Inflammatory macrophage (primary cell): Measurements from ENCODE around the gene KRT79.

Experiments used
- DNase-seq, 2 donors: peaks; one replicate each; pipeline ENCODE4 v3.0.0-alpha.2; 2020 to 2022

KRT79 gene

DNA sequence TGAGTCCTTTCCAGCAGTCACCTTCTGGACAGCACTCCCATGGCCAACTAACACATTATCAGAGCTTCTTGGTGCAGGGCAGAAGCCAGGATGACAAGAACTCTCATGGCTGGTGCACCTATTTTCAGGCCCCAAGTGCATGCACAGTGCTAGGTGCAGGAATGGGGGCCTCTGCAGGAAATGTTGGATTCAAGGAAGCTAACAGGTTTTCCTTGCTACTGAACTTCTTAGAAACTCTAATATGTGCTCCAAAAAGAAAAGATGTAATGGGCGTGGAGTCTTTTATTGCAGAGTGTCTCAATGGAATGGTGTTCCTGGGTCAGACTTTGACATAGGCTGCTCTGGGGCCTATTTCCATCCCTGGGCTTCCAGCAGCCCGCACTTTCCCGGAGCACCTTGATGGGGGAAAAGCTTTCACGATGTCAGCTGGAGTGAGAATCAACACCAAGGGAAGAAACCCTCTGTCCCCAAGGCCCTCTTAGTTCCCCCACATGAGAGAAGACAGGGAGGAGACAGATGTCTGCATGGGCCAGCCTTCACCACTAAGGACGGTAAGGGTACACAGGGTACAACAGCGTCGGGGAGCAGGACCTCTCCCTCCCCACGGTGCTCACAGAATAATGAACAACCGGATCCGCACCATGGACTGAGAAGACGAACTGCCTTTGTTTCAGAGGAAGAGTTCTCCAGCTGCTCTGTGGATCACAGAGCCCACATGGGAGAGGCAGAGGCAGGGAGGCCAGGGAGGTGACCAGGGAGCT, 45.1 kb downstream of the KRT79 start:
- no peak for DNase-seq

DNA sequence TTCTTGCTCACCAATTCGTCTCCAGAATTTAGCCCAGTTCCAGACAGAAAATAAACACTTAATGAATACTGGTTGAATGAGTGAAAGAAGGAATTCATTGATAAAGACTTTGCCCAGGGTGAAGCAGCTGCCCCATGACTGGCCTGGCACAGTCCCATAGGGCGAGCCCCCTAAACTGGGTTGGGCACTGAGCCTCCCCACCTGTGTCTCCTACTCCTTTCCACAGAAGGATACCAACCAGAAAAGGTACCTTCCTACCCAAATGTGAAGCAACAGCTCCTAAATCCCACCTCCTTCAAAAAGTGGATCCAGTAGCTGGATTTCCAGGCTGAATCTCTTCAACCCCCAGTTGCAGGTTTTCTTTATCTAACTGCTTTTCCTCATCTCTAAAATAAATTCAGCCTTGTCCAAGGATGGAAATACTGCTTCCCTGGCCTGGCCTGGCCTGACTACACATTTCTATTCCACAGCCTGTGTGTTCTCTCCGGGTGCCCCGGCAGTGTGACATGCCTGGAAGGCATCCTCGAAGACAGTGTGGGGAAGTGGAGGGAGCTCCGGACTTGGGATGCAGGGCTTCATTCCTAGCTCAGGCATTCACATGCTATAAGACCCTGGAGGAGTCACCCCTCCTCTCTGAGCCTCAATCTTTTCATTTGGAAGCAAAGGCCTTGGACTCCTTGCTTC, 45.8 kb downstream of the KRT79 start:
- no peak for DNase-seq

DNA sequence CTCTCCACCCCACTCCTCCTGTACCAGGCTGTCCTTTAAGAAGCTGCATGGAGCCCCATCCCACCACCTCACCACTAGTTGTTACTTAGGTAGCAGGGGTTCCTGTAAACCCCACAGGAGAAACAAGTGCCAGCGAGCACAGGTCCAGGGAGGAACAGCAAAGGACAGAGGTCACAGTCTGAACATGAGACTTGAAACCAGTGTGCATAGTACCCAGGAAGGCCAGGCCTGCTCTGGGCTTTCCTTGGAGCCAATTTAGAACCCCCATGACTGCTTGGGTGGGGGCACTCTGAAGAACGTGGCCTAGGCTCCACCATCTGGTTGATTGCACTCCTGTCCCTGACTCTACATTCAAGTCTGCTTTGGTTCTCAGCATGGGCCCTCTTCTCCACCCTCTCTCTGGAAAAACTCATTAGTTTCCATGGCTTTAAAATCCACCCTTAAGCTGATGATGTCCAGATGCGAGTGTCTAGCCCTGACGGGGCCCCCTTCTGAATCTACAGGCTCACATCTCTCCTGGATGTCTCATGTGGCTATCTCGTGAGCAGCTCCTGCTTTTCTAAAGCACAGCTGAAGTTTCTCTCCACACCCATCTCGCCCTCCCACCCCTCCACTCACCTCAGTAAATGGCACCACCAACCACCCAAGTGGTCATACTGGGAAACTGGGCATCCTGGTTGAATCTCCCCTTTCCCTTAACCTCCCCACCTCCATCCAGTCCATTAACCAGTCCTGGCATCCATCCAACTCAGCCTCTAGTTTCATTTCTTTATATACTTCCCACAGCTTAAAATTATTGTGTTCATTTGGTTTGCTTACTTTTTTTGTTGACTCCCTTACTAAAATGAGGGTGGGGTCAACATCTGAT, 46.6 kb downstream of the KRT79 start:
- DNase-seq = no peak

DNA sequence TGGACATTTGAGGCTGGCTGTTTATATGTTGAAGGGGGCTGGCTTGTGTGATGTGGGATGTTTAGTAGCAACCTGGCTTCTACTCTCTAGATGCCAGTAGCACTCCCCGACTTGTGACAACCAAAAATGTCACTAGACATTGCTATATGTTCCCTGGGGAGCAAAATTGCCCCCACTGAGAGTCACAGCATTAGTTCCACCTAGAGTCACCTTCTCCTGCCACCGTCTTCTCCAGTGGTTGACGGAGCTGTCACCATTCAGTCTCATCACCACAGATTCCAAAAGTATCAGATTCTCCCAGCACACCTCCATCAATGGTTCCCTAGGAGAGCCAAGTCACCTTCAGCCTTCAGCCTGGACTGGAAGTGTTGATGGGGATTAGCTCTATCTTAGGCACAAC, 49.2 kb downstream of the KRT79 start:
- no peak for DNase-seq

DNA sequence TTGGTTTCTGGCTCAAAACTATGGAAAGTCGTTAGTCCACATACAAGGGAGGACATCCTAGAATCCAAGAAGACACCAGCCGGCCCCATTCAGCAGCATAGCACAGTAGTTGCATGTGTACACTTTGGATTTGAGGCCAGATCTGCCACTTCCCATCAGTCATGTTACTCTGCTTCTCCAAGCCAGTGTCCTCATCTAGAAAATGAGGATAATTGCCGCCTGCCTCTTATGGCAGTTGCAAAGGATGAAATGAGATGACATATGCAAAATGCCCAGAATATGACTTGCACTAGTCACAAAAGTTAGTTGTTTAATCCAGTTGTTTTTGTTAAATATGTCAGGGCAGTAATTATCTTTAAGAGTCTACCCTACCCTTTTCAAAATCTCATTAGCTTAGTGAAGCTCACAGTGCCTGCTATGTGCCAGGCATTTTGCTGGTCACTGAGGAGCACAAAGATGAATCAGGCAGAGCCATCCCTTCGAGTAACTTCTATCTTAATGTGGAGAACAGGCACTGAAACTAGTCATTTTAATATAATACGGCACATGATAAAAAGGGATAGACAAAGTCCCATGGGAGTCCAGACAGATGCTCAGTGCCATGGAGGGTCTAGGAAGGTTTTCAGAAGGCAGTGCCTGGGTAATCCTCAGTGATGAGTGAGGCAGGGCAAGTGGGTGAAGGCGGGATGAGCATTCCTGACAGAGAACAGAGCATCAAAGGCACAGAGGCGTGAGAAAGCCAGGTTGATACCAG, 50.4 kb downstream of the KRT79 start:
- DNase-seq = no peak

DNA sequence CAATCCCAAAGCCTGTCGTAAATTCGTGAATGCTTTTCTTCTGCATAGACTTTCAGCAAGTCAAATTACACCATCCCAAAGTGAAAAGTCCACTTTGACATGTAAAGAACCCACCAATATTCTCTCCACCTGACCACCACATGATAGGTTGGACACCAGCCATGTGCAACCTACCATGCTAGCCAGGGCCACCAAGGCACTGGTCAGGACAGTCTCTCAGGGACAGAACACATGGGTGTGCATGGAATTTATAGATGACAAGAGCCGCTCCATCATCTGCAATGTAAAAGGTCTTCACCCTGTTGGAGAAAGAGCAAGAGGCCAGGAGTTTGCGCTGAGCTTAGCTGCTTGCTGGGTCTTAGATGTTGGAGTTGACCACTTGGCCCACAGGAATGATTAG, 51.6 kb downstream of the KRT79 start:
- DNase-seq = no peak

DNA sequence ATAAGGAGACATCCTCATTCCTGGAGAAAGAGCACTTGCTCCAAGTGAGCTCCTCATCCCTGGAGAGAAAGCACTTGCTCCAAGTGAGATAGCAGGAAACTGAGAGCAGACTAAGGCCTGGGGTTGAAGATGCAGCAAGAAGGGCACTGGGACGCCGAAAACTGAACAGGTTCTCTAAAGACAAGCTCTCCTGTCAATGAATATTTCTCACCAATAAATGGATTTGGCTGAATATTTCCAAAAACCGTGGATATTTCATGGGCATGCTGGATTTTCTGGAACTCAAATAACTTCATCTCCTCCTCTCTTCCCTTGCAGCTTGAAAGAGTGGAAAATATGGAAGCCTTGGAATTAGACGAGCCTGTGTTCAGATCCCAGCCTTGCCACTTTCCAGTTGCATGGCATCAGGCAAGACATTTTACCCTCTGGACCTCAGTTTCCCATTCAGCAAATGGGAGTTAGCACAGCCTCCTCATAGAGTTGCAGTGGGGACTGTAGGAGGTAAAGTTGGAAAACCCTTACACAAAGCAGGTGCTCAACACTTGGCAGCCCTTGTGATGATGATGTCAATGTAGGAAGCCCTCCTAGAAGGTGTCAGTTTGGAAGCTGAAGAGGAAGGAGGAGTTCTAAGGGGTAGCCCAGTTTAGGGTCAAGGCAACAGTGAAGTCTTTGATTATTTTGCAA, 52.6 kb downstream of the KRT79 start:
- DNase-seq = no peak

DNA sequence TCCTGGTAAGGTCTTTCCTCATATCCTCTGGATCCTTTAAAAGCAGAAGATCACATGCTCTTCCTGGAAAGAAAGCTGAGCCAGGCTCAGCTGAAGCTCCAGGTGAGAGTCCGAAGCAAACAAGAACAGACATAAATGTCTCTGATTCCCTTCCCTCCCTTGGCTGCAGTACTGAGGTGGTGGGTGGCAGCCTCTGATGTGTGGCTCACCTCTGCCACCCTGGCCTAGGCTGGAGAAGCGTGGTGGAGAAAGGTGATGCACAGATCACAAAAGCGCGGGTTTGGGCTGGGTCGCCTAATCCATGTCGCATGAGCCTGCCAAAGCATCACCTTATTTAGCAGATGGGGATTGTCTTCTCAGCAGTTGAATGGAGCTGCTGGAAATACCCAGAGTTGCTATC, 54.2 kb downstream of the KRT79 start:
- DNase-seq = no peak

DNA sequence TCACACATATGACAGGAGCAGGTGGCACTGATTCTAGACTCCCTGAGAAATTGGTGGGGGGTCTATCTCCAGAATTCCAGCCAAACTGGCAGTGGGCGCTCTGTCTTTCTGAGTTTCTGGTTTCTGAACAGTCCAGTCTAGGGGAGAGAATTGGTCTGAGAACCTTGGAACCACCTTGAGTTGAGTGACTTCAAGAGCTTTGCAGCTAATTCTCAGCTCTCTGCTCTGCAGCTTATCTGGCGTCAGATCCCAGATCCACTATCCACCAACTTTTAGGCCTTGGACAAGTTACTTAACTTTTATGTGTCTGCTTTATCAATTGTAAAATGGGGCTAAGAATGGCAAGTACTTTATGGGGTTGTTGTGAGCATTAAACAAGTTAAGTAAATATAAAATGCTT, 55.3 kb downstream of the KRT79 start:
- no peak for DNase-seq

DNA sequence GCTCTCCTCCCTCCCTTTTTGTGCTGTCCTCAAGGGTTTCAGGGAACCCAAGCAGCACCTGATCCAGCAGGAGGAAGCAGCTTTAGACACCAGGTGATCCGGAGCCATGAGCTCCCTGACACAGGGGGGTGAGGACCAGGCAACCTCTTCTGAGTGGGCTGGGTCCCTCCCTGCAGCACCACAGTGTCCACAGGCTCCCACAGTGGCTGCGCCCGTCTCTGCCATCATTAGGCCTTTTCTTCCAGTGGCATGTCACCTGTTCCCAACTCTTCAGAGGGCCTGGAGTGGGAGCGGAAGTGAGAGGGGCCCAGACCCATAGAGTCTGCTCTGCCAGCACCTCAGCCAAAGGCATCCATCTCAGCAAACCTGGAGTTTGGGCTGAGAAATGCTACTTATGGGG, 56.5 kb downstream of the KRT79 start:
- DNase-seq = no peak

DNA sequence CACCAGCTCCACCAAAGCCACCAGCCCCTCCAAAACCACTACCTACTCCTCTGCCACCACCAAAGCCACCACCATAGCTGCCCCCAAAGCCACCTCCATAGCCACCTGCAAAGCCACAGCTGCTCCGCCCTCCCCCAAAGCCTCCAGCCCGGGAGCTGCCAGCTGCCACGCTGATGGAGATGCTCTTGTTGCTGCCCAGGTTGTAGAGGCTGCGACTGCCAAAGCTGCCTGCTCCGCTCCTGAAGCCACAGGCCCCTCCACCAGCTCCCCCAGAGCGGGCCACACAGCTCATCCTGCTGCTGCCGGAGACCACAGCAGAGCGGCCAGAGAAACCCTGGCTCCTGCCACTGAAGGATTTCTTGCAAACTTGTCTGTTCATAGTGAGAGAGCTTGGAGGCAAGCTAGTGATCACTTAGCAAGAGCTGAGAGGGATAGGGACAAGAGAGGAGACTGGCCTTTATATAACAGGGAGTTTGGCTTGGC, 57.2 kb downstream of the KRT79 start, which contains the start of gene KRT76:
KRT76 (minus strand) TSS at position 433 of the 483 bp plus-strand sequence; CDS start at position 379, 54 bp downstream.
- no peak for DNase-seq

DNA sequence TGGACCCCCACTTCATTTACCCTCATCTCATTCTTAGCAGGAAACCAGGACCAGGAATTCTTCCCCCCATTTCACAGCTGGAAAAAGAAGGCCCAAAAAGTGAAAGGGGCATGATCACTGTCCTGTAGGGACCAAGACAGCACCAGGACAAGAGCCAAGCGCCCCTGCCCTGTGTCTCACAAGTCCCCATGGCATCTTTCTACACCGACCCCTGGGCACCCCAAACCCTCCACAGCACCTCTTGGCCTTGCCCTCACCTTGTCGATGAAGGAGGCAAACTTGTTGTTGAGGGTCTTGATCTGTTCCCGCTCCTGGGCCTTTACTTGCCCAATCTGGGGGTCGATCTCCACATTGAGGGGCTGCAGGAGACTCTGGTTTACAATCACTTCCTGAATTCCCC, 57.7 kb downstream of the KRT79 start:
- no peak for DNase-seq

DNA sequence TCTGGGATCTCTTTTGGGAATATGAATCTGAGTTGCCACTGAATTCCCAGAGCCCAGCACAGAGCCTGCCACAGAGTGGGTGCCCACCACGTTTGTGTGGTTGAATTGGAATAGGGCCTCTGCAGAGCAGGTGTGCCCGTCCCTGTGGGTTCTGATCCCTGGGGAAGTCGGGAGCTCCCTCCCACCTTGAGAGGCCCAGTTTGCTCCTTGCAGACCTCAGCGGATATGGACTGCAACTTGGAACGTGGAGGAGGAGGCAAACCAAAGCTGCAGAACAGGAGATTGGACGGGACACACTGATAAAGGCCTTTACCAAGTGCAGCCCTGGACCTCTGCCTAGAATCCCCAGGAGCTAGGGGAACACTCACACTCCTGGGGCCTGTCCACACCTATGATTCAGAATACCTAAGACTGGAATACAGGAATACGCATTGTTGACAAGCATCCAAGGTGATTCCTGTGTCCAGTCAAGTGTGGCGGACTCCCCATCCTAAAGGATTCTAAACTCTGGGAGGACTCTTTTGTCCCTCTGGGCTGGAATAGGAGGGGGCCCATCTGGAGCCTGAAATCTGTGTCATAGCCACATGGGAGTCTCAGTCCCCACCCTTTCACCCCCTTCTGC, 59.4 kb downstream of the KRT79 start:
- no peak for DNase-seq

DNA sequence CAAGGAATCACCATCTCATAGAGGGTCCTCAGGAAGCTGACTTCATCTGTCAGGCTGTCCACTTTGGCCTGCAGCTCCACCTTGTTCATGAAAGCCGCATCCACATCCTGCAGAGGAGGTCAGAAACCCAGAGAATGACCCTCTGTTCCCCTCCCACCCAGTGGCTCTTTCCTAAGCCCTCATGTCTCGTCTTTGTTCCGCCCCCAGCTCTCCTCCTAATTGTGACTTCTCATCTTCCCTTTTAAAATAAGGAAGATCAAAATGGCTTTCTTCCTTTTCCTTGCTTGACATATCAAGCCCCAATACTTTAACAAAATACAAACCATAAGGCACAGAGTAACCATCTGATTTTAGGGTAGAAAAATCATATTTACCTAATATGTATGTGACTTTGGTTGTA, 61.3 kb downstream of the KRT79 start:
- peak; percentile 62 to 77 for DNase-seq

DNA sequence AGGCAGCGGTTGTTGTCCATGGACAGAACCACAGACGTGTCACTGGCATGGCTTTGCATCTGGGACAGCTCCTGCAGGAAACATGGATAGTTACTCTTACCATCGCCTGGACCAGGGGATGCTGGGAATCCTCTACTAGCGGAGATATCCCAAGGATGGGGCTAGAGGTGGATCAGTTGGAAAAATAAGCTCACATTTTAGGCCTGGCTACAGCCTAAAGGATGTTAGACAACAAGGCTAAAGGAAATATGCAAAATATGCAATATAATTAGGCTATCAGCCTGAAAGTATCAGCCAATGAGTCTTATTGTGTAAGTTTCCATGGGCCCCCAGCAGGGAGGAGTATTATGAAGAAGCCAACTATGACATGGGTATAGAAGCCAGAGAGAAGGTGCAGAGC, 61.9 kb downstream of the KRT79 start:
- no peak for DNase-seq

DNA sequence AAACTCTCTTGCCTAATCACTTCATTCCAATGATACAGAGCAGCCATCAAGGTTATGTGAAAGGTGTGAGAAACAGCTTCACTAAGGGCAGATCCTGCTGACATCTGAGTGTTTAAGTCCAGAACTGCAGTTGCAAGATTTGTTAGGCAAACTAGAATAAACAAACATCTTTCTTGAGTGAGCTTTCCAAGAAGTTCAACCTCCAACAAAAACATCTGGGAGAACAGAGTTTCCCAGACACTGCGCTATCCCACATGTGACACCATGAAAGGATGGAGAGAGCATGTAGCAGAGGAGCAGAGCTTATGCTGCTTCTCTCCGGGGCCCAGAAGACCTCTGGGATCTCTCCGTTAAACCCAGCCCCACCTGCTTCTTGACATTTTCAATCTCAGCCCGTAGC, 62.6 kb downstream of the KRT79 start:
- no peak for DNase-seq
